ENCODE results near the gene CACNA1C.

- no peak for TF ChIP-seq SIN3A (IDR thresholded peaks at IDR 0.05; ENCODE audit: borderline replicate concordance, low read depth, low read length)
- TF ChIP-seq CTCF (IDR thresholded peaks at IDR 0.05) = no peak
- TF ChIP-seq ZBTB33 (IDR thresholded peaks at IDR 0.05; ENCODE audit: borderline replicate concordance, low read depth) = no peak
- no peak for TF ChIP-seq REST (IDR thresholded peaks at IDR 0.05; ENCODE audit: low read depth, low read length)
- no peak for TF ChIP-seq SMC3 (IDR thresholded peaks at IDR 0.05; ENCODE audit: low read depth, low read length)
- no peak for TF ChIP-seq TEAD4 (IDR thresholded peaks at IDR 0.05; ENCODE audit: borderline replicate concordance, insufficient read depth)
- TF ChIP-seq GATA2 (CRISPR knock-in tag; IDR thresholded peaks at IDR 0.05) = no peak
Observed at GRCh38 chr12:2413999-2414792, 361.4 kb downstream of the CACNA1C start.
